Fibroblast of lung (primary cell): ENCODE measurements around the gene ZNF692. TPM values are rescaled to one million over a fixed set of nuclear protein-coding genes. Genes with fewer than 3 reads are reported as not detected.

Experiments used
- DNase-seq, 2 donors: peaks; one replicate each; pipeline versions ENCODE4 v3.0.0 to v3.0.0-alpha.2; 2010; ENCODE audit warnings: low read depth in 2 of 2
- H2AFZ ChIP-seq: 2 replicates; pipeline ENCODE4 v1.5.1; 2012; ENCODE audit warnings: low read length, control low read depth, inconsistent platforms
- H3K27ac ChIP-seq: 2 replicates; pipeline ENCODE4 v1.5.1; 2011; ENCODE audit warnings: low read length, control low read depth; ENCODE audit not compliant: insufficient read depth
- H3K27me3 ChIP-seq: 2 replicates; pipeline ENCODE4 v1.5.1; 2011; ENCODE audit warnings: mild to moderate bottlenecking, low read length; ENCODE audit not compliant: control insufficient read depth, insufficient read depth
- H3K36me3 ChIP-seq: 2 replicates; pipeline ENCODE4 v1.5.1; 2011; ENCODE audit warnings: low read length; ENCODE audit not compliant: control insufficient read depth, insufficient read depth
- H3K4me1 ChIP-seq: 2 replicates; pipeline ENCODE4 v1.5.1; 2011; ENCODE audit warnings: low read length; ENCODE audit not compliant: control insufficient read depth, insufficient read depth; ENCODE audit errors: extremely low read depth
- H3K4me2 ChIP-seq: 2 replicates; pipeline ENCODE4 v1.5.1; 2011; ENCODE audit warnings: low read length, control low read depth; ENCODE audit not compliant: insufficient read depth; ENCODE audit errors: extremely low read depth
- H3K4me3 ChIP-seq, 4 experiments: fragments of 200-600 bp in 1 of 4; sonication (generic) in 1 of 4; replicated peaks in 1 of 4; 2 replicates each; pipeline ENCODE4 v1.5.1; 2011 to 2016; ENCODE audit warnings: low read length in 4 of 4, low read depth in 3 of 4, mild to moderate bottlenecking in 3 of 4, control low read depth in 2 of 4, inconsistent platforms in 1 of 4, mixed read lengths in 1 of 4; ENCODE audit not compliant: insufficient read depth in 1 of 4; ENCODE audit errors: control extremely low read depth in 1 of 4
- H3K79me2 ChIP-seq: 2 replicates; pipeline ENCODE4 v1.5.1; 2012; ENCODE audit warnings: mild to moderate bottlenecking, low read length, inconsistent platforms; ENCODE audit not compliant: control insufficient read depth, insufficient read depth
- H3K9ac ChIP-seq: 2 replicates; pipeline ENCODE4 v1.5.1; 2011; ENCODE audit warnings: mild to moderate bottlenecking, low read length, control low read depth; ENCODE audit not compliant: insufficient read depth
- H3K9me3 ChIP-seq: 2 replicates; pipeline ENCODE4 v1.5.1; 2012; ENCODE audit warnings: low read depth, low read length; ENCODE audit not compliant: control insufficient read depth, insufficient read depth
- H4K20me1 ChIP-seq: 2 replicates; pipeline ENCODE4 v1.5.1; 2011; ENCODE audit warnings: low read length; ENCODE audit not compliant: control insufficient read depth, insufficient read depth; ENCODE audit errors: extremely low read depth
- CTCF ChIP-seq, 2 donors: IDR thresholded peaks in 1 of 2; conservative IDR thresholded peaks in 1 of 2; 1 replicate in 1 of 2; 2 replicates in 1 of 2; pipeline ENCODE4 v1.5.1; 2011 to 2012; ENCODE audit warnings: low read length in 2 of 2, control low read depth in 1 of 2, inconsistent platforms in 1 of 2, low read depth in 1 of 2, mild to moderate bottlenecking in 1 of 2
- EZH2 ChIP-seq: IDR thresholded peaks from 2 replicates; pipeline ENCODE4 v1.5.1; 2012; ENCODE audit warnings: low read length, control low read depth, mild to moderate bottlenecking; ENCODE audit errors: missing control alignments
- polyA plus RNA-seq, 2 donors: library from polyadenylated mRNA; depleted of rRNA in 1 of 2; stranded (reverse) in 1 of 2; unstranded in 1 of 2; fragments of >200 nt; gene quantifications; 2 replicates each; pipeline ENCODE4 v1.2.1, GENCODE V29; 2011 to 2012; ENCODE audit warnings: missing spikeins in 1 of 2
- total RNA-seq: library from RNA; depleted of rRNA; stranded (reverse); fragments of >200 nt; gene quantifications from 2 replicates; pipeline ENCODE4 v1.2.1, GENCODE V29; 2014

Gene ZNF692
- total and polyA plus RNA-seq, 2 donors (not counting 1 experiment from before 2014, with no cell fraction given), result 7.6 to 16.2 TPM

DNA sequence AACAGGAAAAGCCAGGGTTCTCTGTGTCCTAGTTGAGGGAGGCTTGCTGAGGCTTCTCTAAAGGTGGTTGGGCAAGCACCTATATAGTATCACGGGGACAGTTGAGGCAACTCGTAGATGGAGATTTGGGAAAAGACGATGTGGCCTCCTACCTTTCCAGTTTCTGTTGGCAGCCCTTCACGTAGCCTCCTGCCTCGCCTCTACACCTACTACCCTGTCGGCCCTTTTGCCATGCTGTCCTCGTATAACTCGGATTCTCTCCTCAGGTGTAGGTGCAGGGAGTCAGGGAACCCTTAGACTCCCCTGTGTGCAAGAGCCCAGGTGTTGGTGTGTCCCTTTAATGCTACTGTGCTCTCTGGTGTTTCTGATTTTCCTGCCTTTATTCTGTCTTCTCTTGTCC is 10.3 kb downstream of the ZNF692 start:
- Histone ChIP-seq H2AFZ (no peak overlapping the region), H3K4me1 (no peaks in the 10 kb centered on the region), H3K27me3 (no peaks in the 10 kb centered on the region), H3K4me2 (no peak overlapping the region), H3K9me3 (no peaks in the 10 kb centered on the region), H4K20me1 (no peaks in the 10 kb centered on the region), H3K9ac (no peak overlapping the region), H3K4me3 (no peak overlapping the region), H3K36me3 (peaks cover 20% of the 10 kb centered on the region), H3K79me2 (peaks cover 7% of the 10 kb centered on the region), H3K27ac (no peak overlapping the region)
- TF ChIP-seq CTCF (conservative IDR thresholded peaks at IDR 0.05 in 1 of 2, IDR thresholded peaks at IDR 0.05 in 1 of 2; ENCODE audit: low read depth in 1 of 2, low read length in 2 of 2) (no peak), EZH2 (no peak)
- no peak for DNase-seq

DNA sequence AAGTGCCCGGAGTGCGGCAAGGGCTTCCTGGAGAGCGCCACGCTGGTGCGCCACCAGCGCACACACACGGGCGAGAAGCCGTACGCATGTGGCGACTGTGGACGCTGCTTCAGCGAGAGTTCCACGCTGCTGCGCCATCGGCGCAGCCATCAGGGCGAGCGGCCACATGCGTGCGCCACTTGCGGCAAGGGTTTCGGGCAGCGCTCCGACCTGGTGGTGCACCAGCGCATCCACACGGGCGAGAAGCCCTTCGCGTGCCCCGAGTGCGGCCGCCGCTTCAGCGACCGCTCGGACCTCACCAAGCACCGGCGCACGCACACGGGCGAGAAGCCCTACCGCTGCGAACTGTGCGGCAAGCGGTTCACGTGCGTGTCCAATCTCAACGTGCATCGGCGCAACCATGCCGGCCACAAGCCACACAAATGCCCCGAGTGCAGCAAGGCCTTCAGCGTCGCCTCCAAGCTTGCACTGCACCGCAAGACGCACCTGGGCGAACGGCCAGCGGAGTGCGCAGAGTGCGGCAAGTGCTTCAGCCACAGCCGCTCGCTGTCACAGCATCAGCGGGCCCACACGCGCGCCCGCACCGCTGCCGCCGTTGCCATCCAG is 10.8 kb downstream of the ZNF692 start:
- no peak overlapping the region for H3K4me3 ChIP-seq
- TF ChIP-seq EZH2 (no peak), CTCF (conservative IDR thresholded peaks at IDR 0.05 in 1 of 2, IDR thresholded peaks at IDR 0.05 in 1 of 2; ENCODE audit: low read depth in 1 of 2, low read length in 2 of 2) (no peak)
- no peaks in the 10 kb centered on the region for H4K20me1 ChIP-seq
- no peaks in the 10 kb centered on the region for H3K4me1 ChIP-seq
- H3K79me2 ChIP-seq, result peaks cover 10% of the 10 kb centered on the region
- H2AFZ ChIP-seq, result no peak overlapping the region
- no peak overlapping the region for H3K4me2 ChIP-seq
- no peak overlapping the region for H3K27ac ChIP-seq
- H3K36me3 ChIP-seq, result peaks cover 20% of the 10 kb centered on the region
- H3K9me3 ChIP-seq, result no peaks in the 10 kb centered on the region
- no peaks in the 10 kb centered on the region for H3K27me3 ChIP-seq
- no peak for DNase-seq
- H3K9ac ChIP-seq, result no peak overlapping the region

DNA sequence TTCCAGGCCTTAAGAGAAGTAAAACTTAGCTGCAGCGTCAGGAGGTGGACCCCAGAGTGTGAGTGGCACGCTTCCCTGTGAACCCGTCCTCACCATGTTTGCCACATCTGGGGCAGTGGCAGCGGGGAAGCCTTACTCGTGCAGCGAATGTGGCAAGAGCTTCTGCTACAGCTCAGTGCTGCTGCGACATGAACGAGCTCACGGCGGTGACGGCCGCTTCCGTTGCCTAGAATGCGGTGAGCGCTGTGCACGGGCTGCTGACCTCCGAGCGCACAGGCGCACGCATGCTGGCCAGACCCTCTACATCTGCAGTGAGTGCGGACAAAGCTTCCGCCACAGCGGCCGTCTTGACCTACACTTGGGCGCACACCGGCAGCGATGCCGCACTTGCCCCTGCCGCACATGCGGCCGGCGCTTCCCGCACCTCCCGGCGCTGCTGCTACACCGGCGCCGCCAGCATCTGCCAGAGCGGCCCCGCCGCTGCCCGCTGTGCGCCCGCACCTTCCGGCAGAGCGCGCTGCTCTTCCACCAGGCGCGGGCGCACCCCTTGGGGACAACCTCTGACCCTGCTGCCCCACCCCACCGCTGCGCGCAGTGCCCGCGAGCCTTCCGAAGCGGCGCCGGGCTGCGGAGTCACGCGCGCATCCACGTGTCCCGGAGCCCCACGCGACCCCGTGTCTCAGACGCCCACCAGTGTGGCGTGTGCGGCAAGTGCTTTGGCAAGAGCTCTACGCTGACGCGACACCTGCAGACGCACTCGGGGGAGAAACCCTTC is 11.5 kb downstream of the ZNF692 start:
- H3K36me3 ChIP-seq, result peaks cover 20% of the 10 kb centered on the region
- H3K4me2 ChIP-seq, result no peak overlapping the region
- no peaks in the 10 kb centered on the region for H3K27me3 ChIP-seq
- no peak overlapping the region for H3K4me3 ChIP-seq
- H3K4me1 ChIP-seq, result no peaks in the 10 kb centered on the region
- no peak for DNase-seq
- H3K9me3 ChIP-seq, result no peaks in the 10 kb centered on the region
- no peak overlapping the region for H3K9ac ChIP-seq
- H4K20me1 ChIP-seq, result no peaks in the 10 kb centered on the region
- peaks cover 13% of the 10 kb centered on the region for H3K79me2 ChIP-seq
- TF ChIP-seq CTCF (conservative IDR thresholded peaks at IDR 0.05 in 1 of 2, IDR thresholded peaks at IDR 0.05 in 1 of 2; ENCODE audit: low read depth in 1 of 2, low read length in 2 of 2) (no peak), EZH2 (no peak)
- H3K27ac ChIP-seq, result no peak overlapping the region
- H2AFZ ChIP-seq, result no peak overlapping the region
